Stimulated activated CD8-positive, alpha-beta memory T cell treated with anti-CD3 and anti-CD28 coated beads, Interleukin-4, amount 100 ng/mL, for 48 hours (primary cell): ENCODE measurements around the gene C1QTNF2.

ENCODE experiments used
- DNase-seq: peaks from one replicate; pipeline ENCODE4 v3.0.0-alpha.2; 2020

Gene C1QTNF2

DNA sequence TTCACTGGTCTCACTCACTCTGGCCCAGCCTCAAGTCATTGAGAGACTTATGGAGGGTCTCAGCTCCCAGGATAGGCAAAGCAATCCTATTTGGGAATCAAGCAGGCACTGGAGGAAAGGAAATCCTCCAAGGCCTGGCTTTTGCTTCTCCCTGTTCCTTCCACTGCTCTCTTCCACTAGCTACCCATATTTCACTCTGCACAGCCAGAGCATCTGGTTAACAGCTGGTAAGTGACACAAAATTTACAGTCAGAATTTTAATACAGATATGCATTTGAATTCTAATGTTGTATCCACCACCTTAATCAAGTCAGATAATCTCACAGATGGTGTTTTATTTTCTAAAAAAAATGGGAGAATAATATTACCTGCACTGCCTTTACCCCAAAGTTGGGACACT is 868 bp upstream of the C1QTNF2 start:
- no peak for DNase-seq

DNA sequence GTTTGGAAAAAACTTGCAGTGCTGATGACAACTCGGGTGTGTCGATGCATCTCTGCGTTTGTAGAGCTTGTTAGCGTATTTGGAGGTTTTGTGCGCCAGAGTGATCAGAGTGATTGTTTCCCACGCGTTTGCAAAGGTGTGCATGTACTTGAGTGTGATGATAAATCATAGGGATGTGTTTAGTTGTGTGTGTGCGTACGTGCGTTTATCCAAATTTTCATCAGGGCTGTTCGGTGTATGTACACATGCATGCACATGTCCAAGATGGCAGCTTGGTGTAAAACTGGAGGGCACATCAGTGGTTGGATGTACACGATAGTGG is 248 bp upstream of the C1QTNF2 start:
- no peak for DNase-seq

DNA sequence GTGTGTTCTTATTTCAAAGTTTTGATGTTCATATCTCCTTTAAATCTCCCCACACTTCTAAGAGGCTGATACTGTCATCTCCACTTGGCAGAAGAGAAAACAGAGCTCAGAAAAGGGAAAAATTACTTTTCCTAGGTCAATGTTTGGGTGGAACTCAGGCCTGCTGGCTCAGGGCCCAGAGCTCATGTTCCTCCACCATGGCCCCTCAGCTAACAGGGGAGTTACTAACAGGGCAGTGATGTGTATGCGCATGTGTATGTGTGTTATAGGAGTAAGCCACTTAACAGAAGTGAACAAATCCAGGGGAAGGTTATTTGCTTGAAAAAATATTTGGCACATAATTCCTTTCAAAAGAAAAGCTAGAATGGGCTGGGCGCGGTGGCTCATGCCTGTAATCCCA is 2.5 kb downstream of the C1QTNF2 start:
- DNase-seq, result no peak

DNA sequence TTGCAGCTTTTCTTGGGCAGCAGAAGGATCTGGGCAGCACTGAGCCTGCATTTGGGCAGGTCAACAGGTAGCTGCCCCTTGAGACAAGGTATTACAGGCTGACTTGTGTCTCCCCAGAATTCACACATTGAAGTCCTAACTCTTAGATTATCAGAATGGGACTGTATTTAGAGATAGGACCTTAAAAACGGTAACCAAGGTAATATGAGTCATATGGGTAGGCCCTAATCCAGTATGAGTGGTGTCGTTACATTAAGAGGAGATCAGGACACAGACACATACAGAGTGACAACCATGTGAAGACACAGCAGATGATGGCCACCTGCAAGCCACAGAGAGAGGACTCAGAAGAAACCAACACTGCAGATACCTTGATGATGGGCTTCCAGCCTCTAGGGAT is 3.2 kb downstream of the C1QTNF2 start:
- DNase-seq, result no peak

DNA sequence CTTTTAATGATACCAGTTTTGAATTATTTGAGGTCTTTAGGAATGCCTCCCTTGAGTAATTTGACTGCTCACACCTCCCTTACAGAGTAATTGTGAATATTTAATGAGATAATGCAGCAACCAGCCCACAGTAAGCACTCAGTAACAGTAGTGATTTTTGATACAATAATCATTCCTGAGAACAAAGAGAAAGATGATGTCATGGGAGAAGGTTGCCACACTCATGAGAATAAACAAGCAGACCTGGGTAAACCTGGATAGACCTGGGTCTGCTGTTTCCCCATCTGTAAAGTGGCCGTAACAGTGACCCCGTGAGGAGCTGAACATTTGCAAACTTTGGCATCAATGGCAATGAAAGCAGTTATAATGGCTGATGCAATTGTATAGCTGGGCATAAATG is 4.2 kb downstream of the C1QTNF2 start:
- no peak for DNase-seq

DNA sequence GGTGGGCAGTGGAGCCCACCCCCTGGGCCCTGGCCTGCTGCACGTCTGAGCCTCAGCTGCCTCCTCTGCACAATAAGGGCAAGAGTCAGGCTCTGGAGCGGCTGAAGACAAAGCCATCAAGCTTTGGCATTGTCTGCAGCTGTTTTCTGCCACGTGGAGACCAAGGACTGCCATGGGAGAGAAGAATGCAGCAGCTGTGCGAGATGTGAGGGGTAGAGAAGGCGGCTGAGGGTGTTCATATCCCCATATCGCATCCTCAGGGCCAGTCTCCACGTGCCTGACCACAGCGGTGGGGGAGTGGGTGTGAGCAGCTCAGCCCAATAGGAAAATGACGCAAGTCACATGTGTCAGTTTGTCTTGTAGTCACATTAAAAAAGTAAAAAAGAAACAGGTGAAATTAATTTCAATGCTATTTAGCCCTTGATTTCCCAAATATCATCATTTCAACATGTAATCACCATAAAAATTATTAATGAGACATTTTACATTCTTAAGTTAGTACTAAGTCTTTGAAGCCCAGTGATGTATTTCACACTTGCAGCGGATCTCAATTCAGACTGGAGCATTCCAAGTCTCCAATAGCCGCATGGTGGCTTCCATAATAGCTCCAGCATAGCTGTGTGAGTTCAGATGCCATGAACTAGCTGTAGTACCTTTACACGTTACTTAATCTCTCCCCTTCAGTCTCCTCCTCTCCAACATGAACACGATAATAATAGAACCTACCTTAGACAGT is 6.6 kb downstream of the C1QTNF2 start:
- DNase-seq, result no peak

DNA sequence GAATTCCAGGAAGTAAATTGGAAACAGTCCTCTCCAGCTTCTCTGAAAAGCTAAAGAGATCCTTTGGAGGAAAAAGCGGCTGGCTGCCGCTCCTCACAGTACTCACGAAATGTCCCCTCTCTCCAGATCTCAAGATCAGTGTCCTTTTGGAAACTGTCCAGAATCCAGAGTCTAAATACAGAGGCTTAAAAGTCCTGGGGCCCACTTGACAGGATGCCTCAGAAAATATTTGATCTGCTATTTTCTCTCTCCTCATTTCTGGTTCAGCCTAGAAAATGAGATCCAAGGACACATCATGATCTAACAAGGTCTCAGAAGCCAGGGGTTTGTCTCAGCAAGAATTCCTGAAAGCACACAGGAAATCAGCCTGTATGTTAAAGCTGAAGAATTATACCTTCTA is 7.2 kb downstream of the C1QTNF2 start:
- no peak for DNase-seq

DNA sequence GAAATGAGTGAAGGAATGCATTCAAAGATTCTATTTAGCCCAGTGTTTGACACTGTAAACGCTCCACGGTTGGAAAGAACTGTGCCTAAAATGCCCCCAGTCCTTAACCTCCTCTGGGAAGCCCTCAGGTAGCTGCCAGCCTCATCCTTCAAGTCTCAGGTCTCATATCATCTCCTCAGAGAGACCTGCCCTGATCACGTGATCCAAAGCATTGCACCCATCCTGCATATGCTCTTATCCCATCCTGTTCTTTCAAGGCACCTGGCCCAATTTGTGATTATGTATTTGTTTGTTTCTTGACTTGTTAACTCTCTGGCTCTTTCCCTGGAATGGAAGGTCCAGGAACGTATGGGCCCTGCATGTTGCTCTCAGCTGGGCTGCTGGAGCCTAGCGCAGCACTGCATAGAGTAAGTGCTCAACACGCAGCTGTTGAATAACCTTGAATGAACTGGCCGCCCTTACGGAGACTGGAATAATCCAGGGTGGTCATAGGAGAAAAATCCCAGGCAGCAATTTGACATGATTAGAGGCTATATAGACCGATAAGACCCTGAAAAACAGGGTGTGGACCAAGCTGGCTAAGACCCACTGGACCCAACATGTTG is 8.7 kb downstream of the C1QTNF2 start:
- no peak for DNase-seq

DNA sequence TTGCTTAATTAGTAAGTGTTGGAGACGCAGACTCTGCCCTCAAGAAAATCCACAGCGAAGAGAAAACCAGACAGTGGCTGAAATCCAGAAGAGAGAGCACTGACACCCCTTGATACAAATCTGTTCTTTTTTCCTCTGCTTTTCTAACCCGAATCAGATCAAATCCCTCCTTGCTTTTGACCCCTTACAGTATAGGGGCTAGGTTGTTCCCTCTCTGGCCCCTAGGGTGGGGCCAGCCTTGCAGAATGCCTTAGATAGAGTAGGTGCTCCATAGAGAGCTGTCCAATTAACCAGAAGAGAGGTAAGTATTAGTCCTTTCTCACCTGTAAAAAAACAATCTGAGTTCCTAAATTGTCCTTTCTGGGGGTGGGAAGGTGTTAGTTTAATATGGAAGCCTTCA is 10.1 kb downstream of the C1QTNF2 start:
- DNase-seq, result no peak

DNA sequence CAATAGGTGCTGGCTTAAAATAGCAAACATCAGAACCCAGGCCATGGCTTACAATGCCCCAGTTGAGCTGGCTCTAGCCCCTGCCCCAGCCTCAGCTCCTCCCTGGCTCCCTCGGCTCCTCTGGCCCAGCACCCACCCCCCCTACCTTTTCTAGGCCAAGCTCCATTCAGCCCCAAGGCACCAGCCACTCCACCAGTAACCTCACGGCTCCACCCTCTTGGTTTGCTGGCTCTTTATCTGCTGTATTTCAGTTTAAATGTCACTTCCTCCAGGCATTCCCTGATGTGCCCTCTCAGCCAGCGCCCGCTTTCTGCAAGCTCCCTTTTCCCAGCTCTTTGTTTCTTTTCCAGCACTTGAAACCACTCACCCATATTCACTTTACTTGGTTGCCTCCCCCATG is 10.6 kb downstream of the C1QTNF2 start:
- DNase-seq, result no peak

DNA sequence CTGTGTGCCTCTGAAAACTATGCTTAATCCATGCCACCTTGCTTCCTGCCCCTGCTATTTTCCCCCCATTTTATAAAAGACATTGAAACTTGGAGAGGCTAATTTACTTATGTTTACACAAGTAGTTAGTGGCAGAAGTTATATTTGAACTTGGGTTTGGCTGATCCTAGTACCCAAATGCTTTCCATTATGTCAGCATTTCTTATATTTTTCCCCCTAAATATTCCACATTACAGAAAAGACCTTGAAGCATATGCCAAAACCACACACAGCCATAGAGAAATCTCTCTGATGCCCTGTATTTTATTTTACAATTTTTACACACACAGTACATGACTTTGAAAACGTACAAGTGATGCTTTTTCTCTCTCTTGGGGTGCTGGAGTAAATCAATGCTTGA is 11.2 kb downstream of the C1QTNF2 start:
- no peak for DNase-seq

DNA sequence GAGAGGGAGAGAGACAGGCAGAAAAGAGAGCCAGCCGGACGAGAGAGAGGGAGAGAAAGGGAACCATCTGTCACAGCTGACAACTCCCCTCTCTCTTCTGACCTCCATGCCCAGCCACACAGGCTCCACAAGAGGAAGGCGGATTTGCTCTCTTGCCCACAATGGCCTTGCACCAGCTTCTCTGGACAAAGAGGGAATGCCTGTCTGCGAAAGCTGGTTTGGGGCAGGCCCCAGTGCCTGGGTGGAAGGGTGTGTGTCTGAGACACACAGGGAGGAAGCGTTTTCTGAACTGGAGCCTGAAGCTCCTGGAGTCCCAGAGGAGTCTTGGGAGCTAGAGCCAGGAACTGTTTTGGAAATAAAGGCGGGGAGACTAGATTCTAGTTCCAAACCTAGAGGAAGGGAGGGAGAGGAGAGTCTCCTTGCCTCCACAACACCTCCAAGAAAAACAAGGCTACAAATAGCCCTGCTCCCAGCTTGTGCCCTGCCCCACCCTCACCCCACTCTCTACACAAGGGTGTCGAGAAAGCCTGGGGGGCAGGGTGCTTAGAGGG is 12.5 kb downstream of the C1QTNF2 start:
- no peak for DNase-seq

DNA sequence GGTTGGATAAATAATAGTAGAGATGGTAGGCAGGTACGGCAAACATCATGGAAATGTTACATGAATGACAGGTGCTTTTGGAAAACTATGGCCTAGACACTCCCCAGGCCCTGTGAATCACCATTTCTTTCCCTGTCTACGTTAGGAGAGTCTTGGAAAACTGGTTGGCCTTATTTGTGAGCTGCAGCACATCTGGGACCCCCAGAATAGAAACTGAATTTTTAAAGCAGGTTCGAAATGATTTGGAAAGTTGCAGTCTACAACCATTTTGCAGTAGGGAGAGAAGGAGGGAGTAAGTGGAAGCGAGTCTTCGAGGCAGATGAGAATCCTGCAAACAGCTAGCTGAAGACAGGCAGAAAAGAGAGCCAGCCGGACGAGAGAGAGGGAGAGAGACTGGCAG is 13.0 kb downstream of the C1QTNF2 start:
- no peak for DNase-seq

DNA sequence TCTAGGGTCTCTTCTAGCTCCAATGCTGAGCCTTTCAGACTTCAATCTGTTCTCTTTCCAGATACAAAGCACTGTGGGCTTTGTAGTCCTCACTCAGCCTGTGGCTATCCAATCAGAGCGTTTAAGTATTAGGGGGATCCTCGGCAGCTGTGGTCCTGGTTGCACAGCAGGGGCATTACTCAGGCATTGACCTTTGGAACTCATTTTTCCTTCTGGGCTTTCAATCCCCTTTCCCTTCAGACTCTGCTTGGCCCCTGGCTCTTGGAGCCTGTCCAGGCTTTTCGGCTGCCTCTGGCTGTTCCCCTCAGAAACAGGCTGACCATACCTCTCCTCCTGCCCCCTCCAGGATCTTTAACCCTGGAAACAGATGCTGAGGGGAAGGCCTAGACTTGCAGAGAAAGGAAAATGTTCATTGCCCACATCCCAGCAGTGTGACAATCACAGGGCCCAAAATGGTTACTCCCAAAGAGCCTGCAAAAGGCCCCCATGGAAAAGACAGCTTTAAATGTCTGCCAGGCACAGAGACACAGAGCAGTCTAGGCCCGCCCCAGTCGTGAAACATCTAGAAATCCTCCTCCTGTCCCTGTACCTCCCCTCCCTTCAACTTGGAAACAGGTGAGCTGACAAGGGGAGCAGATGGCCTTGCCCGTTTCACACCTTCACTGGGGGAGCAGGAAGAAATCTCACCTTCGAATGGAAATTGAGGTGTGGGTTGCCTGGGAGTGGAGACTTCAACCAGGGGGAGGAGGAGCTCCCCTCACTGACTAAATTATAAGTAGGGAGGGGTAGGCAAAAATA is 13.7 kb downstream of the C1QTNF2 start:
- no peak for DNase-seq

DNA sequence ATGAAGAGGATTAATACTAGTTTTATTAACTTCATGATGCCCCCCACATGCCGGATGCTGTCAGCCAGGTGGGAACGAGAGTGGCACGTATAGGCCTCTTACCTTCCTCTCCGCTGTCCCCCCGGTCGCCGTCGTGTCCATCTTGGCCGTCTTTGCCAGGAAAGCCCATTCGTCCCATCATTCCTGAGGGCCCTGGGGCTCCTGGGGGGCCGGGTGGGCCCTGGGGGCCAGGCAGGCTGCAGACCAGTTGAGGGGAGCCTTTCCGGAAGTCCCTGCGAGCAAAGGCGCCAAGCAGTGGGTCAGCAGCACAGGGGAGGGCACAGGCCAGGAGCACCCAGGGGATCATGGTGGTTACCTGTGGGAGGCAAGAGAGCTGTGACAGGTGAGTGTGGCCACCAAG is 15.8 kb downstream of the C1QTNF2 start:
- no peak for DNase-seq

DNA sequence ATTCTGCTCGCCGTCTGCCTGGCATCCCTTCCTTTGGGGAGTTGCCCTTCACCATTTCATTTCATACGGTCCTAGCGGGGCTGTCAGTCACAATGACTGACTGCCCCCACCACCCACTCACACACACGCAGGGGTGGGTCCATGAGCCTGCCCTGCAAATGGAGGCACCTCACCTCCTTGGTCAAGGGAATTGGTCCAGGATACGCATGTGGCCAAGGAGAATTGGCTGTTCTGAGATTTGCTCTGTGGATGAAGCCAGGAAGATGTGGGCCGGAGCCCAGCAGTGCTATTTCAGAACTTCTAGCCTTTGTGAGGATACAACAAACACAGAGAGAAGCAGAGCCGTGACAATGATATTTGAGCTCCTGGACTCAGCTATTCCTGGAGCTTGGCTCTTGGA is 17.0 kb downstream of the C1QTNF2 start:
- no peak for DNase-seq

DNA sequence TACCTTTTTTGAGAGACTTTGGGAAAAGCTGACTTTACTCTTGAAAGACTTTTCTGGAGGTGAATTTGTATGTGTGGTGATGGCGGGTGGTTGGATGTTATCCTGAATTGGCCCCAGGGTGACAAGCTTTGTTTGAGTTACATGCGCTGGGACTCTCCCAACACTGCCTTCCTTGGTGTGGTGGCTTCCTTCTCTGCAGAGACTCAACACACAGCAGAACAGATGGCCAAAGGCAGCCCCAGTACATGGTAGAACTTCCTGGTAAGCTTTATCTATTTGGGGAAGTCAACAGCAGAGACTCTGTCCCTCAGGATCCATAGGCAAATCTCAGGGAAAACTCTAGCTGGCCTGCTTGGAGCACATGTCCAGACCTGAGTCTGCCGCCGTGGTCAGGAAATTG is 18.1 kb downstream of the C1QTNF2 start:
- no peak for DNase-seq

DNA sequence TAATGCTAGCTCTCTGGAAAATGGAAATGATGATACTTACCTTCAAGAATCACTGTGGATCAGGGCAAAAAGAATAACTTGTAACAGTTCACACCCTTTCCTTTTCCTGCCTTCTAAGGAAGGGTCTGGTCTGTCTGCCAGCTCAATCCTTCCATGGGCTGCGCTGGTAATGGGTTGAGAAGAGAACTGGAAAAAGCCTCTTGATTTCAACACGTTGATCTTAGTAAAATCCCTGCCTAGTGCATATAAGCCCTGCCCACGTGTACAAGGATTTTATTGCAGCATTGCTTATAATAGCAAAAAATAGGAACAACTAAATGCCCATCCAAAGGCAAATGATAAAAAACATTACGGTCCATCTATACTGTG is 20.5 kb downstream of the C1QTNF2 start:
- DNase-seq, result no peak

DNA sequence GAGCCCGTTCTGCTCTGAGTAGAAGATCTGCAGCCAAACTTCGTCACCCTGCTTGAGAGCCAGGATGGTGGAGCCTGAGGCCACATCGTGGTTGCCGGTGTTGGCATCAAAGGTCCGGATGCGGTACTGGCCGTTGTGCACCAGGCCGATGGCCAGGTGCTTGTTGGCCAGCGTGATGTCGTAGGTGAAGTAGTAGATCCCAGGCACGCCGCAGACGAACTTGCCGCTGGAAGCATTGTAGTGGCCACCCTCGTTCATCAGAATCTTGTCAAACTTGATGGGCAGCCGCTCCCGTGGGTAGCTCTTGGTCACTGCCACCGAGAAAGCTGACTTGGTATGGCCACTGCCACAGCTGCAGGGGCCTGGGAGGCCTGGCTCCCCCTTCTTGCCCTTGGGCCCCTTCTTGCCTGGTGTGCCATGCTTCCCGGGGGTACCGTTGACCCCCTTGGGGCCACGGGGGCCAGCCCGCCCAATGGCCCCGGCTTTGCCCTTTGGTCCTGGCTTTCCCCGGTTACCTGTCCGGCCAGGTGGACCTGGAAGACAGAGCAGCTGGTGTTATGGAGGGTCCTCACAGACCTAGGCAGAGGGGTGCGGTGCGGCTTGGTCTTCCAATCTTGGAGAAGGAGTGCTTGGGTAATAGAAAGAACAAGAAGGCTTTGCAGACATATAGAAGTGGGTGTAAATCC is 21.0 kb downstream of the C1QTNF2 start:
- no peak for DNase-seq

DNA sequence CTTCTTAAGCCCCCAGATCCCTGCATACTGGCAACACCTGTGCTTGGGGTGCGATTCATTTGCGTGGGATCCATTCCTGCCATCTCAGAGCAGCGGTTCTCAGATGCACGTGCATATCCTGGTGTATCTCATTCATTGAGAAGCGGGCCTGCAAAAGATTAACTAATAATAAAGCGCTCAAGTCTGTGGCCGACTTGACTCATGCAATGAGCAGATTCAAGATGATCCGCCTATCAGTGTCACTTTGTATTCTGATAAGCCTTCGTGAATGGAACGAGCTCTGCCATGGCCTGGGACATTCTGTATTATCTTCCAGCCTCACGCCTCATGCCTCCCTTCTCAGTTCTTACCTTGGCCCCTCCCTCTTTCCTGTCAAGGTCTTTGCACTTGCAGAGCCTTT is 22.3 kb downstream of the C1QTNF2 start:
- DNase-seq, result no peak

DNA sequence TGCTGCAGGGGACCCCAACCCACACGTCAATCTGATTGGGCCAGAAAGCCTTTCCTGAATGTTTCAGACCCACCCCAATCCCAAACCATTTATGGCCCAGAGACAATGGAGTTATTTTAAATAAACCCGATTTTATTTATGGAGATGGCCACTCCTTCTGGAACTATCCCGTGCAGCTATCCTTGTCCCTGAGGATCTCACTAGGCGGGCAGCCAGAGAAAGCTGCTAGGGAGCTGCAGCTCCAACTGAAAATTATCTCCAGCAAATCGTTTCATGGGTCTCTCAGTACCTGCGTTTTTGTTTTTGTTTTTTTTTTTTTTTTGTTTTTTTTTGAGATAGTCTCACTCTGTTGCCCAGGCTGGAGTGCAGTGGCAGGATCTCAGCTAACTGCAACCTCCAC is 23.0 kb downstream of the C1QTNF2 start:
- DNase-seq, result no peak

DNA sequence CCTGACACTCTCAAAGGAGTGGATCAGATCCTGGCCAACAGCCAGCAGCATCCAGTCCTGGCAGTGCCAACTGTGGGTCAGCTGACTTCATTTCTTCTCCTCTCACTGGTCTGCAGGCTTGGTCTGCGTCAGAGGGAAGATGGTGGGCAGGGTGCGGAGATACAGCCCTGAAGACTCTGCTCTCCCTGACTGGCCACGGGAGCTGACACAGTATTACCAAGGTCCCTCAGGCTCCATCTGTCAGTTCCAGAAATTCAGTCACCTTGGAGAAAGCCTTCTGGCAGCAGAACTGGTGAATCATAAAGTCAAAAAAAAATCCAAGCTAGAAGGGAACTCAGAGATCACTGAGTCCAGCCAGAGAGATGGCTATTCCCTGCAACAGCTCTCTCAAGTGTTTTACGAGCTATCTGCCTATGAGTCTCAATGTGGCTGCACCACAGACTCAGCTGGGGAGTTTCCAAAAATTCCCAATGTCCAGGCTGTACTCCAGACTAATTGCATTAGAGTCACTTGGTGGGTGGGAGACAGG is 27.9 kb downstream of the C1QTNF2 start:
- no peak for DNase-seq

DNA sequence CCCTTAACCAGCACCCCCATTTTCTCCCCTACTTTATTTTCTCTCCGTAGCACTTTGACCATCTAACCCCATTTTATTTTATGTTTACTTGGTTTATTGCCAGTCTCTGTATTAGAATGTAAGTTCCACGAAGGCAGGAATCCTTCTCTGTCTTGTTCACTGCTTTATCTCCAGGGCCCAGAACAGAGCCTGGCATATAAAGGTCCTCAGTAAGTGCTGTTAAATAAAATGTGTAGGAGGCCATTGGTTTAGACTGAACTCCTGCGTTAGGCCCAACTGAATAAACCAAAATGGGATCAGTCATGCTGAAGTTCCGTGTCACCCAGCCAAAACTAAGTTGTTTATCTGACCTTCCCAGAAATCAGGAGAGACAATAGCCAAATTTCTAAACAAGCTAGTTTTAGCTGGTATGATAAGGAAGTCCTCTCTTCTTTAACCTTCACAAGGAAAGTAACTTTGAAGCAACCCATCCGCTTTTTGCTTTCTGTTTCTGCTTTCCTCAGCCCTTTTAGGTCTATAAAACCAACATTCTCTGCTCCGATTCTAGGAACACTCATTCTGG is 29.0 kb downstream of the C1QTNF2 start:
- DNase-seq, result no peak
